Fibroblast of skin of right quadriceps (primary cell): ENCODE measurements around the gene KANSL1.

Experiments used
- DNase-seq: peaks from one replicate; pipeline ENCODE4 v3.0.0-alpha.2; 2013

KANSL1 gene

GRCh38 chr17:45995627-45996270 lies 197.5 kb downstream of the KANSL1 start:
- DNase-seq: no peak

- no peak for DNase-seq
These were observed 198.2 kb downstream of the KANSL1 start for GRCh38 chr17:45994987-45995386.

DNA sequence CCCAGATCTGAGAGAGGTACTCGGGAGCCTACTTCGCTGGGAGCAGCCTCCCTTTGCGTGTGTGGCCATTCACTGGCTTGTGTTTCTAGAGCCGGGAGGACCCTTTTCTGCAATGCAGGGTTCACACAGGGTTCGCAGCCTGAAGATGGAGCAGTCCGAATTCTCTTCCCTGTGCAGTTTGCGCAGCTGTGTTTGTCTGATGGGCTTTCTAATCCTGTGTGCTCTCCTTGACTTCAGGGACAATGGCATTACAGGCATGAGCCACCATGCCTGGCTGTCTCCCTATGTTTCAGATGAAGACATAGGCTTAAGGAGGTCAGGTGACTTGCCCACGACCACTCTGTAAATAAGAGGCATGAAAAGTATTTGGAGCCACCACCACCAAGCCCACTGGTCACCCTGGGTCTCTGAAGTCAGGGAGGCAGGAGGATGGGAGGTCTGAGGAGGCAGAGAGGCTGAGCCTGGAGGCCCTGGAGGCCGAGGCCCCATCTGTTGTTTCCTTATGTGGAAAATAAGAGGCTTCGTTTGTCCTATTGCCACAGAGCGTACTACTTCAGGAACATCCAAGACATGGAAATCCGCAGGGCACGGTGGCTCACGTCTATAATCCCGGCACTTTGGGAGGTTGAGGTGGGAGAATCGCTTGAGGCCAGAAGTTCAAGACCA lies 199.1 kb downstream of the KANSL1 start:
- DNase-seq: no peak

DNA sequence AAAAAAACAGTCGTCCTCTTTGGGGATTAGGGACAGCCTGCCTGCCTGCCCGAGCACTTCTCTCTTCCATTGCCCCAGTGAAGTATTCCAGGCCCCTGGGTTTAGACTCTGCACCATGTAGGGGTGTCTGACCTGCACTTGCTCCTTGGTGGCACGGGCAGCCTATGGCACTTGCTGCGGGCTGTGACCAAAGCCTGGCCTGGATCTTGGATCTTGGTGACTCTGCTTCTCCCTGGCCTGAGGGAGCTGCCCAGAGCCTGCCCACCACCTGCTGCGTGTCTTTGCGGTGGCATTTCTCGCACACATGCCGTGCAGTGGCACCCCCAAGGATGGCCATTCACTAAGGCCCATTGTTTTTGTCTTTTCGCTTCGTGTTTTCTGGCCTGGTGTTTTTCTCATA lies 200.3 kb downstream of the KANSL1 start:
- no peak for DNase-seq

DNA sequence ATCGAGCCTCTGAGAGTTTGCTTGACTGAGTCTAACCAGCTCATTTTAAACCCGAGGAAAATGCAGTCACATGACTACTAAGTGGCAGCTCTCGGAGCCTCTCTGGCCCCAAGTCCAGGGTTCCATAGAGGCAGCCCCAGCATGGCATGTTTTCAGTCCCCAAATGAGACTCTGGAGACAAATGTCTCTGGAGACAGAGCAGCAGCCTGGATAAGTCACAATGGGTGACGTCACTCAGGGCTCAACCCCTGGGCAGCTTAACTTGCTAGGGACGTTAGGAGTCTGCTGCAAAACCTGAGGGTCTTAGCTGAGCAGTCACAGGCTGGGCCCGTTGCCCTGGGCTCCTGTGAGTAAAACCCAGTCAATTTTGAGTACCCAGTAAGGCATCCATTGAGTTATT lies 201.1 kb downstream of the KANSL1 start:
- DNase-seq: no peak

- no peak for DNase-seq
These were observed 201.9 kb downstream of the KANSL1 start for GRCh38 chr17:45991341-45991740.

- DNase-seq: no peak
These were observed 202.3 kb downstream of the KANSL1 start for GRCh38 chr17:45990886-45991285.

DNA sequence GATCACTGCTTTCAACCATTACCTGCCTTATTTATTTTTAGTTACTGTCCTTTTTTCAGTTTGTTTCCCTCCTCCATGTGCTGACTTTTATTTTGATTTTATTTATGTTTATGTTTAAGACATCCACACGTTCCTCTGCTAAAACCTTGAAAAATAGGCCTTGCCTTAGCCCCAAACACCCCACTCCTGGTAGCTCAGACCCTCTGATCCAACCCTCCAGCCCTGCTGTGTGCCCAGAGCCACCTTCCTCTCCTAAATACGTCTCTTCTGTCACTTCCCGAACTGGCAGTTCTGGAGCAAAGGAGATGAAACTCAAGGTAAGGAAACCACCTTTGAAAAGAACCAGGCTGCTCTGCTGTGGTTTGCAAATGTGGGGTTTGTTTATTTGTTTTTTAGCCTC lies 203.5 kb downstream of the KANSL1 start:
- no peak for DNase-seq

DNA sequence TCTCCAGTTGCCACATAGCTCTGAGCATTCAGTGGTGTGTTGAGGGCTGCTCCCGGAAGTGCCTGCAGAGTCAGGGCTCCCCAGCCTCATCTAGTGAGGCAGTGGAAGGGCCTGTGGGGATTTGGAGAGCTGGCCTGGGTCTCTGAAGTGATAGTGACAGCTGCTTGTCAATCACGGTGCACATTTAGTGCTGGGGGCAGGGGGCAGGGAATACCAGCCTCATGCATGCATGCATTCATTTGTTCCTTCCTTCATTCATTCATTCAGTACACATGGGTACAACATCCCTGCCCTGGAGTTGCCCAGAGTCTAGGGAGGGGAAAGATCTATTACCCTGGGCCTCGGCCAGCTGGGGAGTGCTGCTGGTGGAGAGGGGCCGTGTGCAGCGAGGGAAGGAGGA lies 205.5 kb downstream of the KANSL1 start:
- no peak for DNase-seq

DNA sequence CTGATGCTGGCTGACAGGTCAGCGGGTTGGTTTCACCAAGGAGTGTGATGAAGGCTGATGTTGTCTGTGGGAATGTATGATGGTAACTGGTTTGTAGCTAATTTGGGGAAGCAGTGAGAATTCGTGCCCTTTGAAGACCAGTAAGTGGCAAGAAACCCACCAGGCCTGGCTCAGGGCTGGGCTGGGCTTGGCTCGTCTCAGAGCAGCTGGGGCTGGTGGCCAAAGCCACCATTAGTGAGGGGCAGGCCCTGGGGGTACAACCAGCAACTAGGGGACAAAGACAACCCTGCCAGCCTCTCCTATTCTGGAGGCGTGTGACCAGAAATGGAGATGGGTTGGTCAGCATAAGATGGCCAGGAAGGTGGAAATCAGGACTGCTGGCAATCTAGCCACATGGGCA lies 207.2 kb downstream of the KANSL1 start:
- DNase-seq: no peak

DNA sequence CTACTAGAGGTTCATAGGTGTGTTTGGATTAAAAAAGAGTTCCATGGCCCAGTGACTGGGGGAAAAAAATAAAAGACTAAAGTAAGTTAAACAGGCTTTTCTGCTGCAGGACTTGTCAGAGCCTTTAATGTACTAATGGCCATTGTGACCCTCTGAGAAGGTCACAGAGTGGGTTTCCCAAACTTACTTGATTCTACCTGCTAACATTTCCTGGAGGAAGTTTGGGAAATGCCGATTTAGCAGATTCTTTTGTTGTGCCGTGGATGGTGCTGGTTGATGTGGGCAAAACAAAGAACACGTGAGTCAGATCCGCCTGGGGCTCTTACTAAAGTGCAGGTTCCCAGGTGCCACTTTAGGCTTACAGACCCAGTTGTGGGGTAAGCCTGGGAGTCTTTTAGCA lies 207.8 kb downstream of the KANSL1 start:
- DNase-seq: no peak

- no peak for DNase-seq
These were observed 208.9 kb downstream of the KANSL1 start for GRCh38 chr17:45984368-45984767.

GRCh38 chr17:45983614-45984310 lies 209.5 kb downstream of the KANSL1 start:
- no peak for DNase-seq

GRCh38 chr17:45982791-45983613 lies 210.2 kb downstream of the KANSL1 start:
- no peak for DNase-seq

DNA sequence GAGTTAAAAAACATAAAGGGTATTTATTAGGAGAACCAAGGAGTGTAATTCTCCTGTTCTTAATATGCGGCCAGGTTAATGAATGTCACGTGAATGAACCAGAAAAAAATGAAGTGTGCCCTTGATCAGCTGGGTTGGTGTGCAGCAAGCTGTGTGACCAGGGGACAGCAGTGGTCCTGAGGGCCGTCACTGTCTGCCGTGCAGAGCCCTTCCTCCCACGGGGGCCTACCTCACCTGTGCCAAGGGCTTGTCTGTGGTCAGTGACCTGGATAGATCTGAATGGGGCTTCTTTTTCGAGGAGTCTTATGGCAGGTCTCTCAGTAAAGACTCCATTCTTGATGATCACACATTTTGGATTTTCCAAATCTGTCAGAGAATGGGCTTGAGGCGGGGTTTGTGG lies 211.9 kb downstream of the KANSL1 start:
- no peak for DNase-seq

DNA sequence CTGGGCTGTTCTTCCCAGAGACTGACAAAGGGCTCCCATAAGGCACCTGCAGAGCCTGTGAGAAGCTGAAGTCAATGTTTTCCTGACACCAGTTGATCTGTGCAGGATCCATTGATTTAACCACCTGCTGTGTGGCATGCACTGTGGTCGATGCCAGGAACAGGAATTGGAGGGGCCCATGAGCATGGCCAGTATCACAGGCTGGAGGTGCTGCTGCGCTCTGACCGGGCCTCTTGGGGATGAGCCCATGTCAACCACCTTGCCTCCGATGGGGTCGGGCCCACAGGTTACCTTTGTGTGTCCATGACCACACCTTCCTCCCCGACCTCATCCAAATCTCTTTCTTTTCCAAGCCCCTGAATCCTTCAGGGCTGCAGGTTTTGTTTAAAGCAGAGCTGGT lies 212.4 kb downstream of the KANSL1 start:
- no peak for DNase-seq
